Glomerular visceral epithelial cell (primary cell): Measurements from ENCODE around the gene KBTBD2.
"Not testable (repeated sequence)": the region's sequence is repeated elsewhere in the genome, so short reads cannot be mapped to it uniquely, and the experiment has no call there.

Experiments
- DNase-seq: peaks from one replicate; pipeline ENCODE4 v3.0.0-alpha.2; 2016; ENCODE audit errors: extremely low spot score

KBTBD2 gene

GRCh38 chr7:32893207-32893524, 1.6 kb upstream of the KBTBD2 start:
- DNase-seq, result no peak

GRCh38 chr7:32892521-32893206, 1.1 kb upstream of the KBTBD2 start:
- DNase-seq, result peak; percentile 55

GRCh38 chr7:32891800-32892520, 400 bp upstream of the KBTBD2 start:
- peak; percentile 97 for DNase-seq

GRCh38 chr7:32890793-32891042, 842 bp downstream of the KBTBD2 start:
- DNase-seq, result no peak

- peak; percentile 31 for DNase-seq
Observed at GRCh38 chr7:32890010-32890792, 1.4 kb downstream of the KBTBD2 start.

- DNase-seq, result no peak
Observed at GRCh38 chr7:32888505-32888904, 3.1 kb downstream of the KBTBD2 start.

- DNase-seq, result no peak
Observed at GRCh38 chr7:32887395-32887794, 4.2 kb downstream of the KBTBD2 start.

GRCh38 chr7:32881074-32881982, 10.2 kb downstream of the KBTBD2 start:
- no peak for DNase-seq

- DNase-seq, result no peak
Observed at GRCh38 chr7:32879460-32879859, 12.1 kb downstream of the KBTBD2 start.

GRCh38 chr7:32878023-32878422, 13.5 kb downstream of the KBTBD2 start:
- not testable (repeated sequence) for DNase-seq

- no peak for DNase-seq
Observed at GRCh38 chr7:32872421-32872820, 19.1 kb downstream of the KBTBD2 start.

- DNase-seq, result no peak
Observed at GRCh38 chr7:32871624-32872371, 19.8 kb downstream of the KBTBD2 start.

GRCh38 chr7:32870298-32870697, 21.3 kb downstream of the KBTBD2 start:
- no peak for DNase-seq

GRCh38 chr7:32869716-32870115, 21.8 kb downstream of the KBTBD2 start:
- no peak for DNase-seq

GRCh38 chr7:32868116-32868515, 23.4 kb downstream of the KBTBD2 start:
- DNase-seq, result no peak

- no peak for DNase-seq
Observed at GRCh38 chr7:32865448-32866030, 26.0 kb downstream of the KBTBD2 start.

GRCh38 chr7:32863872-32864271, 27.7 kb downstream of the KBTBD2 start:
- not testable (repeated sequence) for DNase-seq

GRCh38 chr7:32860090-32860489, 31.5 kb downstream of the KBTBD2 start:
- DNase-seq, result no peak

- DNase-seq, result no peak
Observed at GRCh38 chr7:32858648-32859047, 32.9 kb downstream of the KBTBD2 start.

- not testable (repeated sequence) for DNase-seq
Observed at GRCh38 chr7:32857063-32857462, 34.5 kb downstream of the KBTBD2 start.
